ENCODE measurements around the gene EPYC.

DNA sequence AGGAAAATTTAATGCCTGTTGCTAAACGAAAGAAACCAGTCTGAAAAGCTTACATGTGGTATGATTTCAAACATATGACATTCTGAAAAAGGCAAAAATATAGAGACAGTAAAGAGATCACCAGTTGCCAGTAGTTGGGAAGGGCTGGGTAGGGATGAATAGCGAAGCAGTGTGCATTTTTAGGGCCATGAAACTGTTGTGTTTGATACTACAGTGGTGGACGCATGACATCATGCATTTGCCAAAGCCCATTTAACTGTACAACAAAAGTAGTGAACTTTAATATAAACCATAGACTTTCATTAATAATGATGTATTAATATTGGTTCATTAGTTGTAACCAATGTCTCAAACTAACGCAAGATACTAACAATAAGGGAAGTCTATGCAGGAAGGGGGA is 14.7 kb upstream of the EPYC start:
- TF ChIP-seq, protein P1, sequence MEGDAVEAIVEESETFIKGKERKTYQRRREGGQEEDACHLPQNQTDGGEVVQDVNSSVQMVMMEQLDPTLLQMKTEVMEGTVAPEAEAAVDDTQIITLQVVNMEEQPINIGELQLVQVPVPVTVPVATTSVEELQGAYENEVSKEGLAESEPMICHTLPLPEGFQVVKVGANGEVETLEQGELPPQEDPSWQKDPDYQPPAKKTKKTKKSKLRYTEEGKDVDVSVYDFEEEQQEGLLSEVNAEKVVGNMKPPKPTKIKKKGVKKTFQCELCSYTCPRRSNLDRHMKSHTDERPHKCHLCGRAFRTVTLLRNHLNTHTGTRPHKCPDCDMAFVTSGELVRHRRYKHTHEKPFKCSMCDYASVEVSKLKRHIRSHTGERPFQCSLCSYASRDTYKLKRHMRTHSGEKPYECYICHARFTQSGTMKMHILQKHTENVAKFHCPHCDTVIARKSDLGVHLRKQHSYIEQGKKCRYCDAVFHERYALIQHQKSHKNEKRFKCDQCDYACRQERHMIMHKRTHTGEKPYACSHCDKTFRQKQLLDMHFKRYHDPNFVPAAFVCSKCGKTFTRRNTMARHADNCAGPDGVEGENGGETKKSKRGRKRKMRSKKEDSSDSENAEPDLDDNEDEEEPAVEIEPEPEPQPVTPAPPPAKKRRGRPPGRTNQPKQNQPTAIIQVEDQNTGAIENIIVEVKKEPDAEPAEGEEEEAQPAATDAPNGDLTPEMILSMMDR (IDR thresholded peaks at IDR 0.05; ENCODE audit: low read depth, low read length), result no peak
- no peak for TF ChIP-seq POLR2A (IDR thresholded peaks at IDR 0.05; ENCODE audit: extremely low read depth, insufficient read length)

Measured in NB4 (cell line).